HG03066 (cell line): ENCODE results near the gene PTPRH.
"Not testable (repeated sequence)": the region's sequence is repeated elsewhere in the genome, so short reads cannot be mapped to it uniquely, and the experiment has no call there.

Source experiments
- ATAC-seq: cut with Tn5 transposase; IDR thresholded peaks from one replicate; pipeline ENCODE4 v1.9.1; 2021; ENCODE audit warnings: low read depth; ENCODE audit not compliant: unreplicated experiment

Gene PTPRH

DNA sequence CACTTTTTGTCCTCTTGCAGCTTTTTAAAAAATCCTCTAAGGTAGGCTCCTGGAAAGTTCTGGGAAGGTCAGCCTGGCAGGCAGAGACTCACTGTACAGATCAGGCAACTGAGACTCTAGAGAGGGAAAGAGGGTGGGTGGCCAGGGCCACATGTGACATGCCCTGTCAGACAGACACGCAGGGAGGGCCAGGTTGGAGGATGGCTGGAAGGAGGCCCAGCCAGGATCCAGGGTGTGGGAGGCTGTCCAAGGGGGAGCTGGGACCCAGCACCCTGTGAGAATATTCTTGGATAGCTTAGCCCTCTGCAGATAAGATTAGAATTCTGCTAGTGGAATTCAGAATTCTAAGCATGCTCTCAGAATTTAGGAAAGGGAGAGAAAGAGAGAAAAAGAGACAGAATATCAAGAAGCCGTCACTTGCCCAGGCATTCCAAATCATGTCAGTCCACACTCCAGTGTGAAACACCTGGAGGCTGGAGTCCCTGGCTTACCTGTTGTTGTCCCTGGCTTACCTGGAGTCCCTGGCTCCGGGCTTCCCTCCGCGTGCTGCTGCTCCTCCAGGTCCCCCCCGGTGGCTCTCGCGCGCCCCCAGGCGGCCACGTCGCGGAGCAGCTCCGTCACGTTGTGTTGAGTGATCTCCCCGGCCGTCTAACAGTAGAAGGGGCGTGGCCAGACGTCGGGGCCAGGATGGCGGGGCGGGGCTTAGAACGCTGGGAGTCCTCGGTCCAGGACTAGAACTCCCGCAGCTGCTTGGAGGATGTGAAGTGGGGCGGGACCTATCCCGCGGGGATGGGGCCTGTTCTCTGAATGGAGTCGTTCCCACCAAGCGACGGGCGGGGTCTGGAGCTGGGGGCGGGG lies 48.9 kb downstream of the PTPRH start:
- ATAC-seq: no peak

DNA sequence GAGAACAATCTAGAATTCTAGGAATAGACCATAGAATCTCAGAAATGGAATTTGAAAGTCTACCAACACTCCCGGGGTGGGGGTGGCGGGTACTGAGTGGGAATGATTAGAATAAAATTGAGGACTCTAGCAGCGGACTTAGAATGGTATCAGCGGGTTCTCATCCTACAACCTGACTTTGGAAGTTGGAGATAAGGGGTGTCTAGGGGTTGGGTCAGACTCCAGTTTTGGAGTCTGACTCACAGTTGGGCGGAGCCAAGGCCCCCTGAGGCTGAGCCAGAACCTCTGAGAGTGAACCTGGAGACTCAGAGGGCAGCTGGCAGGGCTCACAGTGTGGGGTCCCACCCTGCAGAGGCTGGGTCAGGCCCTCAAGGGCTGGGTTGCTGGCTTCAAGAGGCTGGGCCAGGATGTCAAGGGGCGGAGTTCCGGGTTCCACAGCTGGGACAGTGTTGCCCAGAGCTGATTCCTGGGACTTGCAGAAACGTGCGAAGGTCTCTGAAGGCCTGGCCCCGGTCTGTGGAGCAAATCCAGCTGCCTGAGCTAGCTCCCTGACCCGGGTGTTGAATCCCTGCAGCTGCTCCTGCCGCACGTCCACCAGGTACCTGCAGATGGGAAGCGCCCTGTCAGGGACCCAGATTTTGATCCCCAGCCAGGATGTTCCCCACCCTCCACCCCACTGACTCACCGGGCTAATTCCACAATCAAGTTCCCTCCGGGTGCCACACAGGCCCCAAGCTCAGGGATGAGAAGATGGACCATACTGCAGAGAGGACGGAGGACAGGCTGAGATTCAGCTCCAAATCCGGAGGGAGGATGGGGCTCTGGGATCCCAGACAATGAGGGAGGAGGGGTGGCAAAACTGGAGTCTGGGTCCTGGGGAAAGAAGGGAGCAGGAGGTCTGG lies 50.2 kb downstream of the PTPRH start:
- no peak for ATAC-seq

GRCh38 chr19:55158423-55158822 lies 50.9 kb downstream of the PTPRH start:
- no peak for ATAC-seq

DNA sequence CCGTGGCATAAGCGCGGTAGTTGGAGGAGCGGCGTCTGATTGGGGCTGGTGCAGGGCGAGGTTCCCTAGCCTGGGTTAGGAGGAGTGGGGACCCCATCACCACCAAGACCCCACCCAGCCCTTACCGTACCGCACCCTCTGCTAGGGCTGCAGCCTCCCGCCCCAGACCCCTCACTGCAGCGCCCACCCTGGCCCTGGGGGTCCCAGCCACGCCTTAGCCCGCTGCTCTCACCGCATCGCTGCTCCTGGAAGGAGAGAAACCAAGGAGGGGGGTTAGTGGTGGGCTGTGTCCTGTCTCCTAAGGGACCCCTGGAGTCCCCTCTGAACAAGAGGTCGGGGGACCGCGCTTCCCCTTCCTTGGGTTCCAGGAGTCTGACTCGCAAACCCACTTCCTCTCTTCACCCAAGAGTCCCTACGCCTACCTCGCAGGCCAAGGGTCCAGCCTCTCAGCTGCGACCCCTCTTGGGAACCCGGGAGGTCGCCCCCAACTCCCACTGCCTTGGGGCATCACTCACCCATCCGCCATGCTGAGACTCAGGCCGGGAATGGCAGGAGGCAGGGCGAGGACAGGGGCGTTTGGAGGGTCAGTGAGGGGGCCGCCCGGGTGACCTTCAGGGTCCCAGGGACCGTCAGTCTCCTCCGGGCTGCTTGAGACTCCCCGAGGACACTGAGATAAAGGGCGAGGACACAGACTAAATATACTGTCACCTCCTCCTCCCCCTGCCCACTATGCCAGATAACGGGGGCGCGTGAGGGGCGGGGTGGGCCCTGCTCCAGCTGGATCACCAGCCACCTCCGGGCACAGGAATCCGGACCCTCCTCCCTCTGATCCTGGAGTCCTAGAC lies 52.0 kb downstream of the PTPRH start, which contains the start of gene TNNI3:
TSS of gene TNNI3 (minus strand) at position 669 of the 845 bp plus-strand sequence. CDS start at position 526, 143 bp downstream.
- no peak for ATAC-seq

DNA sequence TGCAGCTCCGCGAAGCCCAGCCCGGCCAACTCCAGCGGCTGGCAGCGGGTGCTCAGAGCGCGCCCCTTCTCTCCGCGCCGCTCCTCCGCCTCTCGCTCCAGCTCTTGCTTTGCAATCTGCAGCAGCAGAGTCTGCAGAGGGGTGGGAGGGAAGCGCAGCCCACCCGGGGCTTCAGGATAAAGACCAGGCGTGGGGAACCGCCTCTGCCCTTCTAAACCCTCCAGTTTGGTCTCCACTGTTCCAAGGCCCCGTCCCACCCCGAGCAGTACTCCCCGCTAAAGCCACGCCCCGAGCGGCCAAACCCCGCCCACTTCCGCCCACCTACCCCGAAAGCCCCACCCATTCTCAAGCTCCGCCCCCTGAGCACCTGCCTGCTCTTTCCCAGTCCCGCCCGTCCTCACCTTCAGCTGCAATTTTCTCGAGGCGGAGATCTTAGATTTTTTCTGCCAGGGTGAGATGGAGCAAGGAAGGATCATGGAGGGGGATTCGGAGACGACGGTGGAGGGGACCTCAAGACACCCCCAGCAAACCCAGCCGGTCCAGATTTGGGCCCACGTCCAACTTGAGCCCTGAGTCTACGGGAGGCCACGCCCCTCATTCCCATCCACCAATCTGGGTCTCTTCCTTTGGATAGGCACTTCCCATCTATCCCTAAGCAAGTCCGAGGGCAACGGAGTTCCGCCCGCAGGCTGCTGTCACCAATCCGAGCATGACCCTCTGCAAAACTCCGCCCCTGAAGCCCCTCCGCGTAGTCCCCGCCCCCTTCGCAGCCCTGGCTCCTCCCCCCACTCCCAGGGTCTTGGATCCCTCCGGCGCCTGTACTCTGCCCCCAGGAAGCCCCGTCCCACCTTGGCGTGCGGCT lies 52.9 kb downstream of the PTPRH start:
- no peak for ATAC-seq

DNA sequence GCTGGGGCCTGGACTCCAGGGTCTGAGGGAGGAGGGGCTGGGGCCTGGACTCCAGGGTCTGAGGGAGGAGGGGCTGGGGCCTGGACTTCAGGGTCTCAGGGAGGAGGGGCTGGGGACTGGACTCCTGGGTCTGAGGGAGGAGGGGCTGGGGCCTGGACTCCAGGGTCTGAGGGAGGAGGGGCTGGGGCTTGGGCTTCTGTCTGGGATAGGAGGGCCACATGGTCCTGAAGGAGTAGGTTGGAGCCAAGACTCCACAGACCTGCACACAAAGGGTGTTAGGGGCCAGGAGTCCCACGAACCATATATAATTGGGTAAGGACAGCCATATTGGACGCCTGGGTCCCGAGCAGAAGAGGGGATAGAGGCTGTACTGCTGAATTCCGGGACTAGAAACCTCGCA lies 53.5 kb downstream of the PTPRH start:
- ATAC-seq: not testable (repeated sequence)

- ATAC-seq: no peak
Observed at GRCh38 chr19:55153652-55154264, 55.5 kb downstream of the PTPRH start.

DNA sequence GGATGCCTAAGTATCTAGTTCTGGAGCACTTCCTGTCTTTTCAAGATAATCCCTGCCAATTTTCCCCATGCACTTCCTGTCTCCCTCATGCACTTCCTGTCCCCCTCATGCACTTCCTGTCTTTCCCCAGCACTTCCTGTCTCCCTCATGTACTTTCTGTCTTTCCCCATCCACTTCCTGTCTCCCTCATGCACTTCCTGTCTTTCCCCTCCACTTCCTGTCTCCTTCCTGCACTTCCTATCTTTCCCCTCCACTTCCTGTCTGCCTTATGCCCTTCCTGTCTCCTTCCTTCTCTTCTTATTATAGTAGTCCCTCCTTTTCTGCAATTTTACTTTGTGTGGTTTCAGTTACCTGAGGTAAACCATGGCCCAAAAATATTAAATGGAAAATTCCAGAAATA lies 57.3 kb downstream of the PTPRH start:
- no peak for ATAC-seq

- no peak for ATAC-seq
Observed at GRCh38 chr19:55149078-55150003, 60.0 kb downstream of the PTPRH start, which contains the start of gene TNNT1. Gene TNNT1, minus strand, starts transcription at chr19:55149206. Its CDS starts 2,049 bp downstream, at chr19:55147157.

- no peak for ATAC-seq
Observed at GRCh38 chr19:55147545-55148251, 61.6 kb downstream of the PTPRH start.

DNA sequence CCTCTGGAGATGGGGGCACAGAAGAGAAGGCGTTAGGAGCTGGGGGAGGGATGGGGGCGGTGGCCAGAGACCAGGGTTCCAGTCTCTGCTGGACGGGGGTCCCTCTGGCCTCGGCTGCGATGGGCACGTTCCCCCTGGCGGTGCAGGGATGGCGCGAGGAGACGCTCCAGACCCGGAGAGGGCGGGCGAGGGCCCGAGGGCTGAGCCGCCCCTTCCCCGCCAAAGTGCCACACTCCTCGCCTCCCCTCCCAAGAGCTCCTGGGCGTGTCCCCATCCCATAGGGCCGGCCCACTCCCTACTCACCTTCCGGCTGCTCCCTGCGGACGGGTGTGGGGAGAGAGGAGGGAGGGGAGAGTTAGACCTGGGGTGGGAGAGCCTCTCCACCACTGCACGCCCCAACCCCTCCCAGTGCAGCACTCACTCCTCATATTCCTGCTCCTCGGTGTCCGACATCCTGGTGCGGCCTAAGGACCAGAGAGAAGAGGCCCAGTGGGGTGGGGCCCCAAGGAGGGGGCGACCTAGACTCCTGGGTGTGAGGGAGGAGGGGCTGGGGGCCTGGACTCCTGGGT lies 62.5 kb downstream of the PTPRH start:
- ATAC-seq: no peak

DNA sequence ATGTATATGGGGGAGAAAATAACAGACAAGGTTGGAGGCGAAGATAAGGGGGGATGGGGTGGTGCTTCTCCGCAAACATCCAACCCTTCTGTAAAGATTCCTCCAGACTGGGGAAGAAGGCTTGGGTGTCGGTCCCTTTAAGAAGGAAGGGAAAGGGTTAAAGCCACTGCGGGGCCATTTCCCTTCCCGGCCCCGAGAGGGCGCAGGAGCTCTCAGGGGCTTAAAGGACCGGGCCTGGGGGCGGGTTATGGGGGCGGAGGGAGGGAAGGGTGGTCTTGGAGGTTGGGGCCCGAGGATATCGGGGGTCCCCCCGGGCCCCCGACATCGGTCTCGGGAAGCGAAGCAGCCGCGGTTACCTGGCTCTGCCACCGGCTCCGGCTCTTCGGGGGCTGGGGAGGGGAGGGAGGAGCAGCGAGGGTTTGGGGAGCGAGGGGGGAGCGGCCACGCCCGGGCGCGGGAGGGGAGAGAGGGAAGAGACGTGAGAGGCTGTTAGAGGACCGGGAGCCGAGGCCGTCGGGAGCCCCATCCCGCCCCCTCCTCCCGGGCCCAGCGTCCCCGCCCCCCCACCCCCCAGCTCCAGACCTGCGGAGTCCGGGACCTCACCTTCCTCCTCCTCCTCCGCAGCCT lies 63.1 kb downstream of the PTPRH start:
- ATAC-seq: no peak

- ATAC-seq: no peak
Observed at GRCh38 chr19:55145232-55145631, 64.1 kb downstream of the PTPRH start.

- no peak for ATAC-seq
Observed at GRCh38 chr19:55141696-55142095, 67.6 kb downstream of the PTPRH start.

GRCh38 chr19:55137915-55138314 lies 71.4 kb downstream of the PTPRH start:
- no peak for ATAC-seq

GRCh38 chr19:55136399-55137102 lies 72.8 kb downstream of the PTPRH start:
- ATAC-seq: no peak
